NK-92 (cell line): Measurements from ENCODE around the gene LRRC28.

Experiments used
- DNase-seq: peaks from one replicate; lab custom pipeline; 2025; ENCODE audit not compliant: unreplicated experiment; lab: John Stamatoyannopoulos, UW

Gene LRRC28

GRCh38 chr15:99305761-99306505 lies 54.7 kb downstream of the LRRC28 start:
- no peak for DNase-seq

GRCh38 chr15:99306694-99307338 lies 55.5 kb downstream of the LRRC28 start:
- no peak for DNase-seq

- DNase-seq = no peak
These were observed 56.5 kb downstream of the LRRC28 start for GRCh38 chr15:99307735-99308134.

GRCh38 chr15:99310745-99311144 lies 59.5 kb downstream of the LRRC28 start:
- no peak for DNase-seq

- DNase-seq = no peak
These were observed 60.9 kb downstream of the LRRC28 start for GRCh38 chr15:99312228-99312627.

- DNase-seq = no peak
These were observed 61.5 kb downstream of the LRRC28 start for GRCh38 chr15:99312794-99313193.

- DNase-seq = no peak
These were observed 64.4 kb downstream of the LRRC28 start for GRCh38 chr15:99315636-99316035.

GRCh38 chr15:99320374-99321215 lies 69.3 kb downstream of the LRRC28 start:
- DNase-seq = no peak

- DNase-seq = no peak
These were observed 70.2 kb downstream of the LRRC28 start for GRCh38 chr15:99321468-99321867.

- no peak for DNase-seq
These were observed 71.5 kb downstream of the LRRC28 start for GRCh38 chr15:99322643-99323405.

GRCh38 chr15:99324082-99324620 lies 72.9 kb downstream of the LRRC28 start:
- DNase-seq = no peak

- no peak for DNase-seq
These were observed 73.4 kb downstream of the LRRC28 start for GRCh38 chr15:99324700-99325099.

GRCh38 chr15:99326235-99326634 lies 75.0 kb downstream of the LRRC28 start:
- no peak for DNase-seq

GRCh38 chr15:99328106-99329072 lies 77.1 kb downstream of the LRRC28 start:
- no peak for DNase-seq

GRCh38 chr15:99331381-99331780 lies 80.1 kb downstream of the LRRC28 start:
- DNase-seq = no peak

GRCh38 chr15:99333413-99333812 lies 82.1 kb downstream of the LRRC28 start:
- no peak for DNase-seq

GRCh38 chr15:99333981-99334380 lies 82.7 kb downstream of the LRRC28 start:
- no peak for DNase-seq

GRCh38 chr15:99335508-99335907 lies 84.2 kb downstream of the LRRC28 start:
- DNase-seq = no peak

- no peak for DNase-seq
These were observed 85.5 kb downstream of the LRRC28 start for GRCh38 chr15:99336794-99337193.

- no peak for DNase-seq
These were observed 89.1 kb downstream of the LRRC28 start for GRCh38 chr15:99340347-99340746.
